OCI-LY7 (cell line): ENCODE measurements around the gene CABCOCO1.

Experiments
- EZH2phosphoT487 ChIP-seq: fragments of 200-600 bp; sonication (generic); IDR thresholded peaks from 2 replicates; pipeline ENCODE4 v1.6.1; 2018; ENCODE audit warnings: low read depth, borderline replicate concordance, mild to moderate bottlenecking, mixed run types, antibody characterized with exemption, low read length, moderate library complexity, mixed read lengths
- TF ChIP-seq, protein P1 (sequence below): fragments of 200-600 bp; sonication (generic); conservative IDR thresholded peaks from 2 replicates; pipeline ENCODE4 v1.5.1; 2014; ENCODE audit warnings: mild to moderate bottlenecking, antibody characterized with exemption, low read length, moderate library complexity, mixed read lengths

DNA sequence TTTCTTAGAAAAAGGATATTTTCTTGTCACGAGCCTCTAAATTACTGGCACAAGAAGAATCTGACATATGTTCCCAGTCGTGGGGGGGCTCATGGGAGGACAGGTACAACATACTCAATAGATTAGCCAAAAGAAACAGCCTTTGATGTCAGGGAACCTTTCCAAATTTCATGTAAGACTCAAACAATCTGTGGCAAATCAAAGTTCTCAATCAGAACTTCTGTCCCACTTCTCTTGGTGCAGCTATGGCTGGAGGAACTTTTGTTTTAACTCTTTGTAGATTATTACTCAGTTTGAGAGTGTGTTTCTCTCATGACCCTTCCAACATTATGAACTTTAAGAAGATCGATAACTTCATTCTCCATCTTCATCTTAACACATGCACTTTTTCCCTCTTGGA lies 124.4 kb downstream of the CABCOCO1 start:
- TF ChIP-seq, protein P1, sequence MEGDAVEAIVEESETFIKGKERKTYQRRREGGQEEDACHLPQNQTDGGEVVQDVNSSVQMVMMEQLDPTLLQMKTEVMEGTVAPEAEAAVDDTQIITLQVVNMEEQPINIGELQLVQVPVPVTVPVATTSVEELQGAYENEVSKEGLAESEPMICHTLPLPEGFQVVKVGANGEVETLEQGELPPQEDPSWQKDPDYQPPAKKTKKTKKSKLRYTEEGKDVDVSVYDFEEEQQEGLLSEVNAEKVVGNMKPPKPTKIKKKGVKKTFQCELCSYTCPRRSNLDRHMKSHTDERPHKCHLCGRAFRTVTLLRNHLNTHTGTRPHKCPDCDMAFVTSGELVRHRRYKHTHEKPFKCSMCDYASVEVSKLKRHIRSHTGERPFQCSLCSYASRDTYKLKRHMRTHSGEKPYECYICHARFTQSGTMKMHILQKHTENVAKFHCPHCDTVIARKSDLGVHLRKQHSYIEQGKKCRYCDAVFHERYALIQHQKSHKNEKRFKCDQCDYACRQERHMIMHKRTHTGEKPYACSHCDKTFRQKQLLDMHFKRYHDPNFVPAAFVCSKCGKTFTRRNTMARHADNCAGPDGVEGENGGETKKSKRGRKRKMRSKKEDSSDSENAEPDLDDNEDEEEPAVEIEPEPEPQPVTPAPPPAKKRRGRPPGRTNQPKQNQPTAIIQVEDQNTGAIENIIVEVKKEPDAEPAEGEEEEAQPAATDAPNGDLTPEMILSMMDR = no peak
- TF ChIP-seq EZH2phosphoT487 = no peak
